ENCODE measurements around the gene BOLA1.
"Not testable (repeated sequence)": the region's sequence is repeated elsewhere in the genome, so short reads cannot be mapped to it uniquely, and the experiment has no call there.

The BOLA1 gene

GRCh38 chr1:149877211-149877946 lies 22.0 kb upstream of the BOLA1 start:
- TF ChIP-seq POLR2AphosphoS5 (IDR thresholded peaks at IDR 0.05; ENCODE audit: borderline replicate concordance, low read depth, low read length) (no peak), FOXP2 (optimal IDR thresholded peaks at IDR 0.05; ENCODE audit: control extremely low read depth, extremely low read length, insufficient read depth) (no peak), EZH2 (IDR thresholded peaks at IDR 0.05) (no peak)
- H3K27ac ChIP-seq, result no peak overlapping the region
- H3K9me3 ChIP-seq (ENCODE audit: low read depth, low read length), result no peaks in the 10 kb centered on the region
- no peak for DNase-seq (ENCODE audit: low read depth, low spot score)
- no peak overlapping the region for H3K9ac ChIP-seq (ENCODE audit: insufficient read length)
- H3K4me3 ChIP-seq, result no peak overlapping the region
- H3K36me3 ChIP-seq (ENCODE audit: insufficient read depth, low read length), result no peaks in the 10 kb centered on the region

- Histone ChIP-seq H3K36me3 (ENCODE audit: insufficient read depth, low read length) (no peaks in the 10 kb centered on the region), H3K27ac (peak overlapping the region; percentile 67), H3K9ac (ENCODE audit: insufficient read length) (peak overlapping the region; percentile 57), H3K9me3 (ENCODE audit: low read depth, low read length) (no peaks in the 10 kb centered on the region), H3K4me3 (no peak overlapping the region)
- no peak for DNase-seq (ENCODE audit: low read depth, low spot score)
- TF ChIP-seq POLR2AphosphoS5 (IDR thresholded peaks at IDR 0.05; ENCODE audit: borderline replicate concordance, low read depth, low read length) (no peak), FOXP2 (optimal IDR thresholded peaks at IDR 0.05; ENCODE audit: control extremely low read depth, extremely low read length, insufficient read depth) (no peak), EZH2 (IDR thresholded peaks at IDR 0.05) (no peak)
These were observed 19.8 kb upstream of the BOLA1 start for GRCh38 chr1:149879556-149879955.

- TF ChIP-seq EZH2 (IDR thresholded peaks at IDR 0.05) (no peak), FOXP2 (optimal IDR thresholded peaks at IDR 0.05; ENCODE audit: control extremely low read depth, extremely low read length, insufficient read depth) (no peak), POLR2AphosphoS5 (IDR thresholded peaks at IDR 0.05; ENCODE audit: borderline replicate concordance, low read depth, low read length) (no peak)
- DNase-seq (ENCODE audit: low read depth, low spot score), result no peak
- Histone ChIP-seq H3K27ac (no peak overlapping the region), H3K9ac (ENCODE audit: insufficient read length) (no peak overlapping the region), H3K36me3 (ENCODE audit: insufficient read depth, low read length) (no peaks in the 10 kb centered on the region), H3K4me3 (no peak overlapping the region), H3K9me3 (ENCODE audit: low read depth, low read length) (no peaks in the 10 kb centered on the region)
These were observed 17.5 kb upstream of the BOLA1 start for GRCh38 chr1:149881876-149882275.

GRCh38 chr1:149883598-149884247 lies 15.6 kb upstream of the BOLA1 start:
- Histone ChIP-seq H3K36me3 (ENCODE audit: insufficient read depth, low read length) (no peaks in the 10 kb centered on the region), H3K4me3 (no peak overlapping the region), H3K9ac (ENCODE audit: insufficient read length) (peak overlapping the region; percentile 97), H3K9me3 (ENCODE audit: low read depth, low read length) (no peaks in the 10 kb centered on the region), H3K27ac (peak overlapping the region; percentile 95; the same call in 1 of the 2 replicates)
- no peak for TF ChIP-seq FOXP2 (optimal IDR thresholded peaks at IDR 0.05; ENCODE audit: control extremely low read depth, extremely low read length, insufficient read depth)
- TF ChIP-seq POLR2AphosphoS5 (IDR thresholded peaks at IDR 0.05; ENCODE audit: borderline replicate concordance, low read depth, low read length), result no peak
- no peak for TF ChIP-seq EZH2 (IDR thresholded peaks at IDR 0.05)
- no peak for DNase-seq (ENCODE audit: low read depth, low spot score)

- Histone ChIP-seq H3K9ac (ENCODE audit: insufficient read length) (peak overlapping the region; percentile 97), H3K4me3 (peak overlapping the region; percentile 95), H3K27ac (peak overlapping the region; percentile 95), H3K9me3 (ENCODE audit: low read depth, low read length) (no peaks in the 10 kb centered on the region), H3K36me3 (ENCODE audit: insufficient read depth, low read length) (no peaks in the 10 kb centered on the region)
- DNase-seq (ENCODE audit: low read depth, low spot score), result no peak
- TF ChIP-seq POLR2AphosphoS5 (IDR thresholded peaks at IDR 0.05; ENCODE audit: borderline replicate concordance, low read depth, low read length), result no peak
- no peak for TF ChIP-seq EZH2 (IDR thresholded peaks at IDR 0.05)
- TF ChIP-seq FOXP2 (optimal IDR thresholded peaks at IDR 0.05; ENCODE audit: control extremely low read depth, extremely low read length, insufficient read depth), result no peak
These were observed 14.7 kb upstream of the BOLA1 start for GRCh38 chr1:149884433-149885338.

GRCh38 chr1:149885339-149886120 lies 13.8 kb upstream of the BOLA1 start:
- DNase-seq (ENCODE audit: low read depth, low spot score), result no peak
- Histone ChIP-seq H3K36me3 (ENCODE audit: insufficient read depth, low read length) (no peaks in the 10 kb centered on the region), H3K9me3 (ENCODE audit: low read depth, low read length) (no peaks in the 10 kb centered on the region), H3K27ac (peak overlapping the region; percentile 95), H3K4me3 (peak overlapping the region; percentile 95), H3K9ac (ENCODE audit: insufficient read length) (peak overlapping the region; percentile 97)
- TF ChIP-seq EZH2 (IDR thresholded peaks at IDR 0.05) (no peak), FOXP2 (optimal IDR thresholded peaks at IDR 0.05; ENCODE audit: control extremely low read depth, extremely low read length, insufficient read depth) (no peak), POLR2AphosphoS5 (IDR thresholded peaks at IDR 0.05; ENCODE audit: borderline replicate concordance, low read depth, low read length) (peak; percentile 39; the same call in 1 of the 2 replicates)

- not testable (repeated sequence) for DNase-seq (ENCODE audit: low read depth, low spot score); H3K36me3 ChIP-seq (ENCODE audit: insufficient read depth, low read length); H3K9me3 ChIP-seq (ENCODE audit: low read depth, low read length)
- TF ChIP-seq POLR2AphosphoS5 (IDR thresholded peaks at IDR 0.05; ENCODE audit: borderline replicate concordance, low read depth, low read length), result peak; percentile 64; the same call in 1 of the 2 replicates
- Histone ChIP-seq H3K9ac (ENCODE audit: insufficient read length) (peak overlapping the region; percentile 97), H3K27ac (peak overlapping the region; percentile 95), H3K4me3 (peak overlapping the region; percentile 95)
These were observed 13.3 kb upstream of the BOLA1 start for GRCh38 chr1:149886121-149886395.

All from SK-N-MC (cell line).